HepG2 (cell line): Measurements from ENCODE around the gene DPF1. TPM values are rescaled to one million over a fixed set of nuclear protein-coding genes. Genes with fewer than 3 reads are reported as not detected.

Source experiments
- AHR ChIP-seq: IDR thresholded peaks from 2 replicates; pipeline ENCODE4 v1.6.1; 2018; ENCODE audit warnings: missing genetic modification reagents, missing compliant biosample characterization
- ARNT ChIP-seq: fragments of 450-650 bp; IDR thresholded peaks from 2 replicates; pipeline ENCODE4 v1.6.1; 2017
- CBFB ChIP-seq: sonication (generic); formaldehyde crosslinking; IDR thresholded peaks from 2 replicates; pipeline ENCODE4 v1.4.0; 2020; ENCODE audit warnings: missing genetic modification reagents
- CREB1 ChIP-seq, 2 experiments: fragments of 450-650 bp in 1 of 2; IDR thresholded peaks; 2 replicates each; pipeline ENCODE4 v1.6.1; 2016 to 2017; ENCODE audit warnings: control low read depth in 1 of 2, mild to moderate bottlenecking in 1 of 2, missing compliant biosample characterization in 1 of 2, missing genetic modification characterization in 1 of 2
- FOSL2 ChIP-seq: sonication (generic); formaldehyde crosslinking; IDR thresholded peaks from 2 replicates; pipeline ENCODE4 v1.4.0; 2020; ENCODE audit warnings: missing genetic modification reagents
- GPN1 ChIP-seq: sonication (generic); formaldehyde crosslinking; IDR thresholded peaks from 2 replicates; pipeline ENCODE4 v1.5.1; 2020; ENCODE audit warnings: missing genetic modification reagents, borderline replicate concordance
- KMT2B ChIP-seq: IDR thresholded peaks from 2 replicates; pipeline ENCODE4 v1.6.1; 2016; ENCODE audit warnings: missing genetic modification reagents, missing compliant biosample characterization
- PHF21A ChIP-seq: sonication (generic); formaldehyde crosslinking; IDR thresholded peaks from 2 replicates; pipeline ENCODE4 v1.5.0; 2020; ENCODE audit warnings: mild to moderate bottlenecking, missing genetic modification reagents
- SNRNP70 ChIP-seq: fragments of 200-400 bp; formaldehyde crosslinking; IDR thresholded peaks from 2 replicates; pipeline ENCODE4 v1.6.1; 2017; ENCODE audit warnings: mild to moderate bottlenecking, low read depth, low read length, moderate library complexity
- SOX5 ChIP-seq: IDR thresholded peaks from 2 replicates; pipeline ENCODE4 v1.6.1; 2016; ENCODE audit warnings: borderline replicate concordance
- SP2 ChIP-seq: sonication (generic); formaldehyde crosslinking; IDR thresholded peaks from 2 replicates; pipeline ENCODE4 v1.5.1; 2020; ENCODE audit warnings: mild to moderate bottlenecking, missing genetic modification reagents
- ZNF230 ChIP-seq: sonication (generic); formaldehyde crosslinking; IDR thresholded peaks from 2 replicates; pipeline ENCODE4 v1.4.0; 2020; ENCODE audit warnings: mild to moderate bottlenecking, missing genetic modification reagents
- ZNF350 ChIP-seq: sonication (generic); formaldehyde crosslinking; IDR thresholded peaks from 2 replicates; pipeline ENCODE4 v1.4.0; 2020; ENCODE audit warnings: mild to moderate bottlenecking, low read depth, missing genetic modification reagents, borderline replicate concordance
- ZNF44 ChIP-seq: sonication (generic); formaldehyde crosslinking; IDR thresholded peaks from 2 replicates; pipeline ENCODE4 v1.5.1; 2020; ENCODE audit warnings: mild to moderate bottlenecking, missing genetic modification reagents
- ZNF598 ChIP-seq: sonication (generic); formaldehyde crosslinking; IDR thresholded peaks from 2 replicates; pipeline ENCODE4 v1.5.1; 2020; ENCODE audit warnings: mild to moderate bottlenecking, missing genetic modification reagents, borderline replicate concordance
- ZNF644 ChIP-seq: IDR thresholded peaks from 2 replicates; pipeline ENCODE4 v1.6.1; 2016; ENCODE audit warnings: low read depth
- ZNF781 ChIP-seq: sonication (generic); formaldehyde crosslinking; IDR thresholded peaks from 2 replicates; pipeline ENCODE4 v1.5.1; 2020; ENCODE audit warnings: borderline replicate concordance, mild to moderate bottlenecking, missing genetic modification reagents; ENCODE audit errors: not compliant biosample characterization
- ZSCAN21 ChIP-seq: sonication (generic); formaldehyde crosslinking; IDR thresholded peaks from 2 replicates; pipeline ENCODE4 v1.8.0; 2022; ENCODE audit warnings: mild to moderate bottlenecking, missing genetic modification reagents, moderate library complexity, borderline replicate concordance
- ZSCAN22 ChIP-seq: sonication (generic); formaldehyde crosslinking; IDR thresholded peaks from 2 replicates; pipeline ENCODE4 v1.4.0; 2020; ENCODE audit warnings: mild to moderate bottlenecking, missing genetic modification reagents
- polyA plus RNA-seq, 8 experiments: library from polyadenylated mRNA; depleted of rRNA in 3 of 8; stranded (reverse) in 7 of 8; unstranded in 1 of 8; fragments of >200 nt; fragmentation: Illumina TruSeq in 4 of 8; extraction: Trizol in 4 of 8; gene quantifications; 2 replicates each; pipeline versions ENCODE4 v1.2.1 to v1.2.3, GENCODE V29; 2011 to 2016; ENCODE audit warnings: low read depth in 4 of 8, missing spikeins in 1 of 8, mixed read lengths in 1 of 8; ENCODE audit not compliant: insufficient read depth in 1 of 8
- total RNA-seq, 5 experiments: library from RNA; depleted of rRNA; stranded (reverse); fragments of >200 nt; fragmentation: Illumina TruSeq; extraction: Trizol; gene quantifications; 2 replicates each; pipeline ENCODE4 v1.2.3, GENCODE V29; 2016; ENCODE audit warnings: low read depth in 1 of 5
- TF ChIP-seq, protein P1 (sequence below): IDR thresholded peaks from 2 replicates; pipeline ENCODE4 v1.6.1; 2016; ENCODE audit warnings: missing biosample characterization, missing genetic modification reagents, low read depth
- TF ChIP-seq, protein P2 (sequence below): IDR thresholded peaks from 2 replicates; pipeline ENCODE4 v1.6.1; 2016; ENCODE audit warnings: mild to moderate bottlenecking, missing biosample characterization, missing genetic modification reagents
- TF ChIP-seq, protein P3 (sequence below): sonication (generic); formaldehyde crosslinking; conservative IDR thresholded peaks from 2 replicates; pipeline ENCODE4 v1.8.1; 2023; ENCODE audit warnings: missing genetic modification reagents
- TF ChIP-seq, protein P4 (sequence below): sonication (generic); formaldehyde crosslinking; conservative IDR thresholded peaks from 2 replicates; pipeline ENCODE4 v1.4.0; 2020; ENCODE audit warnings: missing genetic modification reagents
- TF ChIP-seq, protein P5 (sequence below): sonication (generic); formaldehyde crosslinking; IDR thresholded peaks from 2 replicates; pipeline ENCODE4 v1.4.0; 2020; ENCODE audit warnings: mild to moderate bottlenecking, missing genetic modification reagents

DPF1 gene
- total and polyA plus RNA-seq, 2 of the 13 experiments (the other 11 are each of a cell fraction or from before 2014, with no cell fraction given), result 1.0 to 3.2 TPM

DNA sequence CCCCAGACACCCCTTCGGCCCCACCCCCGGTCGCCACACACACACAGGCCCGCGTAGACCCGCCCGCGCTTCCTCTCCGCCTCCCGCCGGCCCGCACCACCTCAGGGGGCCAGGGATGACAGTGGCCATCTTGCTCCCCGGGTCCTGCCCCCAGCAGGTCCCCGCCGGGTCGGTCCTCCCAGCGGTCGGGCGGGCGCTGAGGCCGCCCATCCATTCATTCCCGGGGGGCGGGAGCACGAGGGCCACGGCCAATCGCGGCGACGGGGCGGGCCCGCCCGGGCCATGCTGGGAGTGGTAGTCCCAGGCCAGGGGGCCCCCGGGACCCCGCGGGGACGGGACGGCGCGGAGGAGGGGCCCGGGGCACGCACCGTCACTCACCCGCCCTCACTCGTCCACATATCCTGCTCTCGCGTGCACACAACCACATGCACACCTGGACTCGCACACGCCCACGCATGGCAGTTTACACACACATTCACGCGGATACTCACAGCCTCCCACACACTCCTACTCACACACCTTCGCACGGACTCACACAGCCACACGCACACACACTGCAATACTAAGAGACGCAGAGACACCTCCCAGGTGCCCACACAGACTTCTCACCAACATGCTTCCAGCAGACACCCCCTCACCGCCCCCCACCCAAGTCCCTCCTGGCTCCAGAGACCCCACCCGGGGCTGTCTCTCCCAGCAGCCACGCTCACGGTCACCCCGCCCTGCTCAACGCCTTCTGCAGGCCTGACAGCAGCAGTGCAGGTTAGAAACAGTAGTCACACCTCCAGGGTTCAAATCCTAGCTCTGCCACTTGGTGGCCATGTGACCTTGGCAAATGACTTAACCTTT, at the start of gene DPF1 (continued):
- TF ChIP-seq ZNF350, result no peak
- no peak for TF ChIP-seq KMT2B (CRISPR knock-in tag)
- TF ChIP-seq CBFB (CRISPR knock-in tag), result no peak
- TF ChIP-seq PHF21A (CRISPR knock-in tag), result peak; percentile 52; the same call in 1 of the 2 replicates
- no peak for TF ChIP-seq ARNT
- no peak for TF ChIP-seq GPN1 (CRISPR knock-in tag)
- TF ChIP-seq SP2, result peak; percentile 92
- TF ChIP-seq, protein P1, sequence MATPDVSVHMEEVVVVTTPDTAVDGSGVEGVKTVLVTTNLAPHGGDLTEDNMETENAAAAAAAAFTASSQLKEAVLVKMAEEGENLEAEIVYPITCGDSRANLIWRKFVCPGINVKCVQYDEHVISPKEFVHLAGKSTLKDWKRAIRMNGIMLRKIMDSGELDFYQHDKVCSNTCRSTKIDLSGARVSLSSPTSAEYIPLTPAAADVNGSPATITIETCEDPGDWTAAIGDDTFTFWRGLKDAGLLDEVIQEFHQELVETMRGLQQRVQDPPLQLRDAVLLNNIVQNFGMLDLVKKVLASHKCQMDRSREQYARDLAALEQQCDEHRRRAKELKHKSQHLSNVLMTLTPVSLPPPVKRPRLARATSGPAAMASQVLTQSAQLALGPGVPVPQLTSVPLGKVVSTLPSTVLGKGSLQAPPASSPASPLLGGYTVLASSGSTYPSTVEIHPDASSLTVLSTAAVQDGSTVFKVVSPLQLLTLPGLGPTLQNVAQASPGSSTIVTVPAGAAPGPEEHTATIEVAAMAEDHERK (CRISPR knock-in tag), result no peak
- TF ChIP-seq, protein P2, sequence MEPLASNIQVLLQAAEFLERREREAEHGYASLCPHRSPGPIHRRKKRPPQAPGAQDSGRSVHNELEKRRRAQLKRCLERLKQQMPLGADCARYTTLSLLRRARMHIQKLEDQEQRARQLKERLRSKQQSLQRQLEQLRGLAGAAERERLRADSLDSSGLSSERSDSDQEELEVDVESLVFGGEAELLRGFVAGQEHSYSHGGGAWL (CRISPR knock-in tag), result no peak
- no peak for TF ChIP-seq ZNF781
- TF ChIP-seq FOSL2 (CRISPR knock-in tag), result no peak
- TF ChIP-seq ZNF644 (CRISPR knock-in tag), result no peak
- no peak for TF ChIP-seq ZSCAN22
- no peak for TF ChIP-seq AHR
- TF ChIP-seq, protein P3, sequence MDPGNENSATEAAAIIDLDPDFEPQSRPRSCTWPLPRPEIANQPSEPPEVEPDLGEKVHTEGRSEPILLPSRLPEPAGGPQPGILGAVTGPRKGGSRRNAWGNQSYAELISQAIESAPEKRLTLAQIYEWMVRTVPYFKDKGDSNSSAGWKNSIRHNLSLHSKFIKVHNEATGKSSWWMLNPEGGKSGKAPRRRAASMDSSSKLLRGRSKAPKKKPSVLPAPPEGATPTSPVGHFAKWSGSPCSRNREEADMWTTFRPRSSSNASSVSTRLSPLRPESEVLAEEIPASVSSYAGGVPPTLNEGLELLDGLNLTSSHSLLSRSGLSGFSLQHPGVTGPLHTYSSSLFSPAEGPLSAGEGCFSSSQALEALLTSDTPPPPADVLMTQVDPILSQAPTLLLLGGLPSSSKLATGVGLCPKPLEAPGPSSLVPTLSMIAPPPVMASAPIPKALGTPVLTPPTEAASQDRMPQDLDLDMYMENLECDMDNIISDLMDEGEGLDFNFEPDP, result no peak
- no peak for TF ChIP-seq CREB1 (IDR thresholded peaks at IDR 0.05)
- TF ChIP-seq CREB1 (CRISPR knock-in tag; IDR thresholded peaks at IDR 0.05), result no peak
- TF ChIP-seq, protein P4, sequence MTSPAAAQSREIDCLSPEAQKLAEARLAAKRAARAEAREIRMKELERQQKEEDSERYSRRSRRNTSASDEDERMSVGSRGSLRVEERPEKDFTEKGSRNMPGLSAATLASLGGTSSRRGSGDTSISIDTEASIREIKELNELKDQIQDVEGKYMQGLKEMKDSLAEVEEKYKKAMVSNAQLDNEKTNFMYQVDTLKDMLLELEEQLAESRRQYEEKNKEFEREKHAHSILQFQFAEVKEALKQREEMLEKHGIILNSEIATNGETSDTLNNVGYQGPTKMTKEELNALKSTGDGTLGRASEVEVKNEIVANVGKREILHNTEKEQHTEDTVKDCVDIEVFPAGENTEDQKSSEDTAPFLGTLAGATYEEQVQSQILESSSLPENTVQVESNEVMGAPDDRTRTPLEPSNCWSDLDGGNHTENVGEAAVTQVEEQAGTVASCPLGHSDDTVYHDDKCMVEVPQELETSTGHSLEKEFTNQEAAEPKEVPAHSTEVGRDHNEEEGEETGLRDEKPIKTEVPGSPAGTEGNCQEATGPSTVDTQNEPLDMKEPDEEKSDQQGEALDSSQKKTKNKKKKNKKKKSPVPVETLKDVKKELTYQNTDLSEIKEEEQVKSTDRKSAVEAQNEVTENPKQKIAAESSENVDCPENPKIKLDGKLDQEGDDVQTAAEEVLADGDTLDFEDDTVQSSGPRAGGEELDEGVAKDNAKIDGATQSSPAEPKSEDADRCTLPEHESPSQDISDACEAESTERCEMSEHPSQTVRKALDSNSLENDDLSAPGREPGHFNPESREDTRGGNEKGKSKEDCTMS (CRISPR knock-in tag), result no peak
- TF ChIP-seq SOX5 (CRISPR knock-in tag), result peak; percentile 15; the same call in 1 of the 2 replicates
- TF ChIP-seq SNRNP70, result no peak
- peak; percentile 57; the same call in 1 of the 2 replicates for TF ChIP-seq ZSCAN21 (CRISPR knock-in tag)
- no peak for TF ChIP-seq ZNF44
- TF ChIP-seq ZNF598 (CRISPR knock-in tag), result no peak
- TF ChIP-seq, protein P5, sequence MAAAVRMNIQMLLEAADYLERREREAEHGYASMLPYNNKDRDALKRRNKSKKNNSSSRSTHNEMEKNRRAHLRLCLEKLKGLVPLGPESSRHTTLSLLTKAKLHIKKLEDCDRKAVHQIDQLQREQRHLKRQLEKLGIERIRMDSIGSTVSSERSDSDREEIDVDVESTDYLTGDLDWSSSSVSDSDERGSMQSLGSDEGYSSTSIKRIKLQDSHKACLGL (CRISPR knock-in tag), result 0 out of 2 replicates have a peak, but pooled peaks have one; percentile 27
- TF ChIP-seq ZNF230 (CRISPR knock-in tag), result no peak
